ENCODE results near the gene APCDD1.

APCDD1 gene

DNA sequence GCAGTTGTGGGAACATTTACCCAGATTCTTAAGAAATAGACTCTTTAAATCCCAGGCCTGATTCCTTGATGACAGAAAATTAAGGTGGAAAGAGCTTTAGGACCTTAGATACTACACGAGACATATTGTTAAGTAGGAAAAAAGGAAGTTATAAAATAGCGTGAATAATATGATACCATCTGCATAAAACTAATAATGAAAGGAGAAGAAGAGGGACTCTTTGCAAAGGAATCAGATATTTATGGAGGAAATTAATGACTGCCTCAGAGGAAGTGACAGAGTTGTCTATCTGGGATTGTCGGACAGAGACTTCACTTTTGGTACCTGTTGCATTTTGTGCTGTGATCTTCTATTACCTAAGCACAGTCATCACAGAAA, 20.8 kb downstream of the APCDD1 start:
- TF ChIP-seq, protein P1, sequence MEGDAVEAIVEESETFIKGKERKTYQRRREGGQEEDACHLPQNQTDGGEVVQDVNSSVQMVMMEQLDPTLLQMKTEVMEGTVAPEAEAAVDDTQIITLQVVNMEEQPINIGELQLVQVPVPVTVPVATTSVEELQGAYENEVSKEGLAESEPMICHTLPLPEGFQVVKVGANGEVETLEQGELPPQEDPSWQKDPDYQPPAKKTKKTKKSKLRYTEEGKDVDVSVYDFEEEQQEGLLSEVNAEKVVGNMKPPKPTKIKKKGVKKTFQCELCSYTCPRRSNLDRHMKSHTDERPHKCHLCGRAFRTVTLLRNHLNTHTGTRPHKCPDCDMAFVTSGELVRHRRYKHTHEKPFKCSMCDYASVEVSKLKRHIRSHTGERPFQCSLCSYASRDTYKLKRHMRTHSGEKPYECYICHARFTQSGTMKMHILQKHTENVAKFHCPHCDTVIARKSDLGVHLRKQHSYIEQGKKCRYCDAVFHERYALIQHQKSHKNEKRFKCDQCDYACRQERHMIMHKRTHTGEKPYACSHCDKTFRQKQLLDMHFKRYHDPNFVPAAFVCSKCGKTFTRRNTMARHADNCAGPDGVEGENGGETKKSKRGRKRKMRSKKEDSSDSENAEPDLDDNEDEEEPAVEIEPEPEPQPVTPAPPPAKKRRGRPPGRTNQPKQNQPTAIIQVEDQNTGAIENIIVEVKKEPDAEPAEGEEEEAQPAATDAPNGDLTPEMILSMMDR (conservative IDR thresholded peaks at IDR 0.05), result no peak
- no peak overlapping the region for H3K27ac ChIP-seq

DNA sequence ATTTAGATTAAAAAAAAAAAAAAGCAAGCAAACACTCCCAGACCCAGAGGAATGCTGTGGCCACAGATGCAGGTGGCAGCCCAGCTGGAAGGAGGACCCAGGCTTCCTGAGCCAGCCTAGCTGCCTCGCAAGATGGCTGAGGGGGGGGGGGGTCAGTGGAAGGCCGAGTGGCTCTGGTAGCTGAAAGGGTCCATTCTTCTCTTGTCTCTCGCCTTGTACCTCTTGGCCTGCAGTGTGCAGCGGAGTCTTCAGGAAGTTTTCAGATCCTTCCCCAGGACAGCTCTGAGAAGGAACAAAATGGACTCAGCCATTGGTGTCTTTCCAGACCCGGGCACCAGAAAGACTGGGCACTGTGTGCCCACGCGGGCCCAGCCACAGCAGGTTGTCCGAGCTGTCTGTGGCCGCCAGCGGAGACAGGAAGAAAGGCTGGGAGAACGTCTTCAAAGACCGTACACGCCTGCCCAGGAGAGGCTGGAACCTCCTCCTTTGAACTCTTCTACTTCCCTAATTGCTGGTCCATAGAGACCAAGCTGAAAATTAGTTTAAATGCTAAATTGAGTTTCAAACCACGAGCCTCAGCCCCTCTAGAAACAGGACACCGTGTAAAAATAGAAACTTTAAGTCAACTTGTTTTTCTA, 21.3 kb downstream of the APCDD1 start:
- TF ChIP-seq, protein P1 (conservative IDR thresholded peaks at IDR 0.05), result no peak
- no peak overlapping the region for H3K27ac ChIP-seq

DNA sequence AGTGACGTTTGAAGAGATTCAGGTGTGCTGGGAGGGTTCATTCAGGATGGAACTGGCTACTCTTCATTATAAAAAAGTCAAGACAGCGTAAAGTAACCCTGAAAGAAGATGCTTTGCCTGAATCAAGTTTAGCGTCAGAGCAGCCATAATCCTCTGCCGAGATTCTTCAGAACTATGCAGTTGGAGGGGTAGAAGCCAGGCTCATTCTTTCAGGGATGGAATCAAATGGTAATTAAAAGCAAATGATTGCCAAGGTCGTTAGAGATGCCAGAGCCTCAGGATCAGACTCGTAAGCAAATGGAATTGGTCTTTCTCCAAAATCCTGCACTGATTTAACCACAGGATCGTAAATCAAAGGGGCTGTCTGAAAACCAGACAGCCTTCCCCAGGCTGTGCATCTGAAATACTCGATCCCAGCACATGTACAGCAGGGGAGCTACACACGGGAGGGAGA, 21.9 kb downstream of the APCDD1 start:
- no peak overlapping the region for H3K27ac ChIP-seq
- TF ChIP-seq, protein P1 (conservative IDR thresholded peaks at IDR 0.05), result no peak

DNA sequence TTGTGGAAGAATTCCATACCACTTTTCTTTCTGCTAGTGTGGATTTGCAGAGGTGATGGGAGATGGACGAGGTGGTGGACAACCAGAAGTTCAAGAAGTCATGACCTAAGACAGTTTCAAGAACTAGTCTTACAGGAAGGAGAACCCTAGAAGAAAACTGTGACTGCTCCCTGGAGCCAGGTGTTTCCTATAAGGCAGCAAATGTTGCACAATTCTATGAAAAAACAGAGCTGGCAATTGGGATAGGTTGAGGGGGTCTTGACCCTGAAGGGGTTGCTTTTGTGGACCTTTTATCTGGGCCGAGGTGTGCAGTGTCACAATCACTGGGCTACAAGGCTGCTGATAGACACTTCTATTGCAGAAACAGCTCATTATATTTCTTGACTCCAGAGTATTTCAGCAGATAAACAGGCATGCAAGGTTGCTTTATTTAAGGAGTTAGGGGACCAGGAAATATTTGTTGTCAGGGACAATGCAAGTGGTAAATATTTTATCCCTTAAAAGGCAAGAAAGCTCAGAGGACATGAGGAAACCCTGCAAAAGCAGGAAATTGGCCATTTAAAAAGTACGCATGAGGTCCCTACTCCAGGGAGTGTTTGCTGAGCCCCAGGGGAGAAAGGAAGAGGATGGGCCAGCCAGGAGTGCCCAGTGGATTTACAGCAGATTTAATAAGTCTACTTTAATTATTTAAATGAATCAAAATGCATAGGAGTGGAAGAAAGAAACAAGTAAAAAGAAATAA, 22.9 kb downstream of the APCDD1 start:
- no peak overlapping the region for H3K27ac ChIP-seq
- TF ChIP-seq, protein P1 (conservative IDR thresholded peaks at IDR 0.05), result no peak

DNA sequence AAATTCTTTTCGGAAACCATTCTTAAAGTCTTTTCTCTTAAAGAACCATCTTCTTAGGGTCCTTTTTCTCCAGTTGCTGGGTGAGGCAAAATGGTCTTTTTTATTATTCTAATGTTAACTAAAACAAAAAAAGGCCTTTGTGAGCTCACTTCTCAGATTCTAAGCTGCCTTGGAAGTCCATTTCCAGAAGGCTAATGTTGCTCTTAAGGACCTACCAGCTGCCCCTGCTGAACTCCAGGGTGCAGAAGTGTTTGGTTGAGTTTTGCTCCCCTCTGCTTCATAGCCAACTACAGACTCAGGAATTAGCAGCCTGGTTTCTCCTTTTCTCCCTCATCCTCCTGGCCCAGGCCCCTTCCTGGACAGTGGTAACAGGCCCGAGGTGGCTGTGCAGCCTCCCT, 23.4 kb downstream of the APCDD1 start:
- no peak overlapping the region for H3K27ac ChIP-seq
- TF ChIP-seq, protein P1 (conservative IDR thresholded peaks at IDR 0.05), result no peak

DNA sequence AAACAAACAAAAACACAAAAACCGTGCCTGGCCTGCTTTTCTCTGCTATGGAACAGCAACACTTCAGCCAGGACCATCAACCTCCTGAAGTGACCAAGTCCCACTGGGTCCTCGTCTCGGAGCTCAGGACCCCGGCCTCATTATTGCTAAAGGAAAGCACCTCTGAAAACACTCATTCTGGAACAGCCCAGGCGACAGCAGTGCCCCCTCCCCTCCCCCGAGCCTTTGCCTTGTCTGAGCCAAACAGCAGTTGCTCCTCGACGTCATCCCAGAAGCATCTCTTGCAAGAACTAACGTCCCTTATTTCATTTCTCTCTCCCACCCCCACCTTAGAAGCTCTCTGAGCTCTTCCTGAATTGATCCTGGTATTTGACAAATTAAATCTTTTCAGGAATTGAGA, 27.4 kb downstream of the APCDD1 start:
- H3K27ac ChIP-seq, result no peak overlapping the region
- TF ChIP-seq, protein P1 (conservative IDR thresholded peaks at IDR 0.05), result no peak

DNA sequence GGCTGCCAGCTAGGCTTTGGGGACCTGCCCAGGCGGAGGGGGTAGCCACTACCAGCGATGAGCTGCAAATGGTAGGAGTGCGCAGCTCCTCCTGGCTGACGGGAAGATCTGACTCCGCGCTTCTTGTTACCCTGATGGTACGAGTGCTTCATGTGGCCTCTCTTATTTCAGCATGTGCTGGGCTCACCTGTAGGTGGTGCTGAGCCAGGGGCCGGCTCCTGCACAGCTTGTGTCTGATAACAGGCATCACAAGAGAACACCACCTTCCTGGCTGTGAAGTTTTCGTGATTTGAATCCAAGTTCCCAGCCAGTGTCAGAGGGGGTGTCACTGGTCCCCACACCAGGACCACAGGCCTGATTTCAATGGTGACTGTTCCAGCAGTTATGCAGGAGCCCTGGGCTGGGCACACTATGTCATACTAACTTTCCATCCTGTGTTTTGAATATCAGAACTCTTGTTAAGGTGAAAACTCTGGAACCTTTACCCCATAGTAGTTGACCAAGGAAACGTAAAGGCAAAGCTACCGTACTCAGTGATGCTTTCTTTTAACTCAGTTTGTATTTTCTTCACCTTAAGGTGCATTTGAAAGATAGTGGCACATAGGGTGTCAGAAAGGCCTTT, 28.0 kb downstream of the APCDD1 start:
- TF ChIP-seq, protein P1 (conservative IDR thresholded peaks at IDR 0.05), result no peak
- H3K27ac ChIP-seq, result no peak overlapping the region
